HepG2 (cell line): ENCODE results near the gene GYS2.

Experiments used
- CTCF ChIP-seq: sonication (generic); formaldehyde crosslinking; IDR thresholded peaks from 2 replicates; pipeline ENCODE4 v1.5.0; 2020; ENCODE audit warnings: mild to moderate bottlenecking, missing genetic modification reagents, moderate library complexity
- EP300 ChIP-seq, 3 experiments: sonication (generic) in 1 of 3; formaldehyde crosslinking in 1 of 3; IDR thresholded peaks; 2 replicates each; pipeline versions ENCODE4 v1.5.1 to v1.6.1; 2011 to 2020; ENCODE audit warnings: low read depth in 2 of 3, low read length in 2 of 3, borderline replicate concordance in 1 of 3, improper control_type of control experiment in 1 of 3, mild to moderate bottlenecking in 1 of 3, missing genetic modification reagents in 1 of 3, moderate library complexity in 1 of 3
- GTF2F1 ChIP-seq: fragments of 150-350 bp; IDR thresholded peaks from 2 replicates; pipeline ENCODE4 v1.6.1; 2014; ENCODE audit warnings: low read length
- YY1 ChIP-seq: IDR thresholded peaks from 2 replicates; pipeline ENCODE4 v1.6.1; 2011; ENCODE audit warnings: low read length, low read depth, moderate library complexity, mild to moderate bottlenecking; ENCODE audit not compliant: insufficient read depth, insufficient replicate concordance
- ZBTB1 ChIP-seq: sonication (generic); formaldehyde crosslinking; IDR thresholded peaks from 2 replicates; pipeline ENCODE4 v1.4.0; 2020; ENCODE audit warnings: missing genetic modification reagents, borderline replicate concordance

GRCh38 chr12:21576431-21576830 is 28.2 kb downstream of the GYS2 start:
- no peak for TF ChIP-seq CTCF
- no peak for TF ChIP-seq GTF2F1
- no peak for TF ChIP-seq YY1
- TF ChIP-seq EP300 (IDR thresholded peaks at IDR 0.05; ENCODE audit: low read depth in 2 of 2, low read length in 2 of 2), result no peak
- TF ChIP-seq EP300 (CRISPR knock-in tag; IDR thresholded peaks at IDR 0.05; ENCODE audit: borderline replicate concordance), result no peak
- no peak for TF ChIP-seq ZBTB1 (CRISPR knock-in tag)
